ENCODE data around the gene NCF2. TPM values are rescaled to one million over a fixed set of nuclear protein-coding genes. Genes with fewer than 3 reads are reported as not detected.

Gene NCF2
- total RNA-seq, 2 donors from 2014 or later, result 5.4 to 20.5 TPM

- H3K27me3 Mint-ChIP-seq, result peaks cover 0 to 2% of the 10 kb centered on the region in 2 donors
- no peak overlapping the region for H3K4me3 Mint-ChIP-seq
- ATAC-seq, result no peak
These were observed 15.6 kb upstream of the NCF2 start for GRCh38 chr1:183605904-183606303.

GRCh38 chr1:183604815-183605214 lies 14.6 kb upstream of the NCF2 start:
- peaks cover 21 to 31% of the 10 kb centered on the region in 2 donors for H3K4me1 Mint-ChIP-seq (ENCODE audit: low read depth in 2 of 2)
- no peak for DNase-seq (ENCODE audit: low spot score)
- H3K36me3 Mint-ChIP-seq, result no peaks in the 10 kb centered on the region
- H3K9me3 Mint-ChIP-seq, result no peaks in the 10 kb centered on the region
- ATAC-seq, result no peak
- peak overlapping the region; percentile 60 for H3K4me3 Mint-ChIP-seq
- peaks cover 0 to 2% of the 10 kb centered on the region in 2 donors for H3K27me3 Mint-ChIP-seq
- H3K27ac Mint-ChIP-seq, result peak overlapping the region in 1 of 2 donors; percentile 60

More at GRCh38 chr1:183605904-183606303, 15.6 kb upstream of the NCF2 start:
- Mint-ChIP-seq H3K27ac (no peak overlapping the region), H3K36me3 (no peaks in the 10 kb centered on the region), H3K4me1 (ENCODE audit: low read depth in 2 of 2) (peaks cover 18 to 22% of the 10 kb centered on the region in 2 donors), H3K9me3 (no peaks in the 10 kb centered on the region)
- no peak for DNase-seq (ENCODE audit: low spot score)

GRCh38 chr1:183604038-183604808 lies 14.0 kb upstream of the NCF2 start:
- Mint-ChIP-seq H3K9me3 (no peaks in the 10 kb centered on the region), H3K27ac (peak overlapping the region; percentile 30 to 60), H3K4me1 (ENCODE audit: low read depth in 2 of 2) (peaks cover 27 to 34% of the 10 kb centered on the region in 2 donors), H3K36me3 (no peaks in the 10 kb centered on the region), H3K27me3 (peaks cover 0 to 2% of the 10 kb centered on the region in 2 donors), H3K4me3 (peak overlapping the region; percentile 60)
- ATAC-seq, result peak; percentile 66 to 81
- no peak for DNase-seq (ENCODE audit: low spot score)

DNA sequence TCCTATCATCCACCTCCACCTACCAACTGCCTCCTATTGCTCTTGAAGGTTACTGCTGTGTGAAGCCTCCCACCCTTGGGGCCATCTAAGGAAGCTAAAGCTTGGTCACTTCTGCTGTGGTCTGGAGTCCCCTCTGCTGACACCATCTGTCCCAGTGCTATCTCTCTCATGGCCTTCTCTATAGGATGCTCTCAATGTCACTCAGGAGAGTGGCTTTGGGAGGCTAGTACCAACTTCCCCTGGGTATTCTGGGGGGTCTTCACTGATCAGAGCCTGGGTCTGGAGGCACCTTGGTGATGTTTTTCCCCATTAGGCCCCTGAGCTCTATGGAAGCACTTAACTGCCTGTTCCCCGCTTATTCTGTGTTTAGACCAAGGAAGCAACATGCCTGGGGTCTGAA lies 12.3 kb upstream of the NCF2 start:
- Mint-ChIP-seq H3K9me3 (no peaks in the 10 kb centered on the region), H3K27me3 (peaks cover 0 to 2% of the 10 kb centered on the region in 2 donors), H3K4me3 (no peak overlapping the region), H3K4me1 (ENCODE audit: low read depth in 2 of 2) (peaks cover 41 to 47% of the 10 kb centered on the region in 2 donors), H3K36me3 (no peaks in the 10 kb centered on the region), H3K27ac (peak overlapping the region in 1 of 2 donors; percentile 32)
- DNase-seq (ENCODE audit: low spot score) (no peak), ATAC-seq (no peak)

DNA sequence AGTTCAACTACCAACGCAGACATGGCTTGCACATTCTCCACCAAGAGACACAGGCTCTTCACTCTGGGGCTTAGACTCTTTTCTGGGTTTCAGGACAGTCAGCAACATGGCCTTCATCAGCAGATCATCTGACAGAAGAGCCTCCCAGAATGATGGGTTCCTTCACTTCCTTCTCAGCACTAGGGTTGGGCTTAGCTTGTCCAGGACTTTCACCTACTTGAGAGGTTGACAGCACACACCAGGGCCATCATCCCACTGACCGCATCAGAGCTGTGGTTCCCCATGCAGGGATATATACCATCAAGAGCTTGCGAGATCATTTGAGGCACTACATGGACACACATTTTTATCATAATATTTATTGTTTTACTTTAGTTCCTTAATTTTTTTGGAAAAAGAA lies 10.4 kb upstream of the NCF2 start:
- Mint-ChIP-seq H3K36me3 (no peaks in the 10 kb centered on the region), H3K27ac (peak overlapping the region in 1 of 2 donors; percentile 55), H3K4me1 (ENCODE audit: low read depth in 2 of 2) (peaks cover 41 to 45% of the 10 kb centered on the region in 2 donors), H3K27me3 (peaks cover 0 to 2% of the 10 kb centered on the region in 2 donors), H3K9me3 (no peaks in the 10 kb centered on the region), H3K4me3 (no peak overlapping the region)
- DNase-seq (ENCODE audit: low spot score), result no peak
- no peak for ATAC-seq

DNA sequence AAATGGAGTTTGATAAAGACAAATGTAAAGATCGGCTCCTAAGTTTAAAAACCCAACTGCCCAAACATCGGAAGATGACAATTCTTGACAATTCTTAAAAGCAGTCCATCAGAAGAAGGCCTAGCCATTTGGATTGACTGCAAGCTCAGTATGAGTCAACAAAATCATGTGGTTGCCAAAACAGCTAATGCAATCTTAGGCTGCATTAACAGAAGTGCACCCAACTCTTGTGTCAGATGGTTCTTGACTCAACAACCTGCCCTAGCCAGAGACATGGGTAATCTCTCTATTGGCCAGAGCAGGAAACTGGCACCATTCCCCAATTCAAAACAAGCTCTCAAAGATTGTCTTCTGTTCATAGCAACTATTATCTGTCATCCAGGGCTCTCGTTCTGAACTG lies 9.9 kb upstream of the NCF2 start:
- peak overlapping the region in 1 of 2 donors; percentile 55 for H3K27ac Mint-ChIP-seq
- no peaks in the 10 kb centered on the region for H3K36me3 Mint-ChIP-seq
- no peaks in the 10 kb centered on the region for H3K9me3 Mint-ChIP-seq
- DNase-seq (ENCODE audit: low spot score), result no peak
- ATAC-seq, result peak; percentile 54 to 60
- H3K4me3 Mint-ChIP-seq, result no peak overlapping the region
- H3K27me3 Mint-ChIP-seq, result peaks cover 0 to 2% of the 10 kb centered on the region in 2 donors
- H3K4me1 Mint-ChIP-seq (ENCODE audit: low read depth in 2 of 2), result peaks cover 39 to 44% of the 10 kb centered on the region in 2 donors

DNA sequence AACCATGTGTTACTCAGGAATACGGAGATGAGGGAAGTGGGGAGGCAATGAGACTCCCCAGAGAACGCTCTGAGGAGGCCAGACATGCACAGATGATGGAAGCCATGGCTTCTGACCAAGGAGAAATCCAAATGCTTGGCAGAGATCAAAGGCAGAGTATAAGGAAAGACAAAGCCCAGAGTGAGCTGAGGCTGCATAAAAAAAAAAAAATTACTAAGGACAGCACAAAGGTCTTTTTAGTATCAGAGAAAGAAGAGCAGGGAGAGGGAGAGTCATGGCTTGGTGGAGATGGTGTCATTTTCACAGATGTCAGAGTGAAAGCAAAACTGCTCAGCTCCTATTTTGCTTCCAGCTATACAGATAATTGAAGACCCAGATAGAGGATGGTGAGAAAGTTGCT lies 8.1 kb upstream of the NCF2 start:
- ATAC-seq (peak; percentile 75 to 88), DNase-seq (ENCODE audit: low spot score) (no peak)
- no peaks in the 10 kb centered on the region for H3K36me3 Mint-ChIP-seq
- H3K9me3 Mint-ChIP-seq, result no peaks in the 10 kb centered on the region
- H3K27me3 Mint-ChIP-seq, result peaks cover 4 to 5% of the 10 kb centered on the region in 2 donors
- H3K4me3 Mint-ChIP-seq, result peak overlapping the region; percentile 4
- peak overlapping the region; percentile 6 to 76 for H3K27ac Mint-ChIP-seq
- H3K4me1 Mint-ChIP-seq (ENCODE audit: low read depth in 2 of 2), result peaks cover 27 to 33% of the 10 kb centered on the region in 2 donors

GRCh38 chr1:183597656-183598347 lies 7.5 kb upstream of the NCF2 start:
- Mint-ChIP-seq H3K9me3 (no peaks in the 10 kb centered on the region), H3K4me3 (peak overlapping the region; percentile 4), H3K27ac (peak overlapping the region; percentile 6 to 76), H3K36me3 (peaks cover 4% of the 10 kb centered on the region), H3K4me1 (ENCODE audit: low read depth in 2 of 2) (peaks cover 32 to 39% of the 10 kb centered on the region in 2 donors), H3K27me3 (peaks cover 10 to 11% of the 10 kb centered on the region in 2 donors)
- DNase-seq (ENCODE audit: low spot score) (no peak), ATAC-seq (no peak)

DNA sequence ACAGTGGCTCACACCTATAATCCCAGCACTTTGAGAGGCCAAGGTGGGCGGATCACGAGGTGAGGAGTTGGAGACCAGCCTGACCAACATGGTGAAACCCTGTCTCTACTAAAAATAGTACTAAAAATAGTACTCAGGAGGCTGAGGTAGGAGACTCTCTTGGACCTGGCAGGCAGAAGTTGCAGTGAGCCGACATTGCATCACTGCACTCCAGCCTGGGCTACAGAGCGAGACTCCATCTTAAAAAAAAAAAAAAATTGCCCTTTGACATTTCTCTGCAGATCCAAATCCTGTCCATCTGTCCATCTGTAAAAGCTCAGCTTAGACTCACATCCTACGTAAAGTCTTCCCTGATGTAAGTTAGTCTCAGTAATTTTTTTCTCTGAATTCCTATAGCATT lies 6.2 kb upstream of the NCF2 start:
- Mint-ChIP-seq H3K27me3 (peaks cover 11 to 13% of the 10 kb centered on the region in 2 donors), H3K9me3 (no peaks in the 10 kb centered on the region), H3K36me3 (peaks cover 4% of the 10 kb centered on the region), H3K4me1 (ENCODE audit: low read depth in 2 of 2) (peaks cover 34 to 44% of the 10 kb centered on the region in 2 donors), H3K27ac (no peak overlapping the region), H3K4me3 (no peak overlapping the region)
- no peak for DNase-seq (ENCODE audit: low spot score)
- ATAC-seq, result no peak

DNA sequence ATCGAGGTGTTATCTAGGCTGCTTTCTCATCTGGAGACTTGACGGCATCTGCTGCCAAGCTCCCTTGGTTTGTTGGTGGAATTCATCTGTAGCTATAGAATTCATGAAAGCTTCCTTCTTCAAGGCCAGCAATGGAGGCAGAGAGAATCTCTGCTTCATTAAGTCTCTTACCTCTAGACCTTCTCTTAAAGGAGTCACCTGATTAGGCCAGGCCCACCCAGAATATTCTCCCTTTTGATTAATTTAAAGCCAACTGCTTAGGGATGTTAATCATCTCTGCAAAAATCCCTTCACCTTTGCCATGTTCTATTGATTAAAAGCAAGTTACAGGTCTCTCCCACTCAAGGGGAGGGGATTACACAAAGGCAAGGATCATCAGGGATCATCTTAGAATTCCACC lies 5.3 kb upstream of the NCF2 start:
- Mint-ChIP-seq H3K4me3 (no peak overlapping the region), H3K4me1 (ENCODE audit: low read depth in 2 of 2) (peaks cover 40 to 46% of the 10 kb centered on the region in 2 donors), H3K9me3 (no peaks in the 10 kb centered on the region), H3K27ac (no peak overlapping the region), H3K27me3 (peaks cover 11 to 13% of the 10 kb centered on the region in 2 donors), H3K36me3 (peaks cover 4% of the 10 kb centered on the region)
- ATAC-seq (no peak), DNase-seq (ENCODE audit: low spot score) (no peak)

- H3K4me3 Mint-ChIP-seq, result no peak overlapping the region
- H3K9me3 Mint-ChIP-seq, result no peaks in the 10 kb centered on the region
- DNase-seq (ENCODE audit: low spot score) (no peak), ATAC-seq (no peak)
- H3K4me1 Mint-ChIP-seq (ENCODE audit: low read depth in 2 of 2), result peaks cover 33 to 44% of the 10 kb centered on the region in 2 donors
- H3K27me3 Mint-ChIP-seq, result peaks cover 11 to 13% of the 10 kb centered on the region in 2 donors
- H3K27ac Mint-ChIP-seq, result peak overlapping the region; percentile 18 to 67
- peaks cover 4% of the 10 kb centered on the region for H3K36me3 Mint-ChIP-seq
These were observed 3.1 kb upstream of the NCF2 start for GRCh38 chr1:183593356-183593755.

DNA sequence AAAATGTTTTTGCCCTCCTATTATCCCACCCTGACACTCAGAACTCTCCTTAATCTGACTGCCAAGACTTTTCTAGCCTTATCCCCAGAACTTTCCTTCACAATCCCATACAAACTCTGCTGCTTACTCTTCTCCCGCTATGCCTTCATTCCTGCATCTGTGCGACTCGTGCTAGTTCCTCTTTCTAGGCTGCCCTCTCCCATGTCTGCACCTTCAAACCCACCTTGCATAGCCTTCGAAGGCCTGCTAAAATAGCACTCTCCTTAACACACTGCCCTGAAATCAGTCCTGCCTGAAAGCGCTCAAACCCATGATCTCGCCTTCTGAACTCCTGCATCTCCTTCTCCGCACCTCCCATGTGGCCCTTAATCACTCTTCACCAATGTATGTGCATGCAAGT lies 2.5 kb upstream of the NCF2 start:
- no peak for ATAC-seq
- H3K36me3 Mint-ChIP-seq, result peaks cover 4% of the 10 kb centered on the region

DNA sequence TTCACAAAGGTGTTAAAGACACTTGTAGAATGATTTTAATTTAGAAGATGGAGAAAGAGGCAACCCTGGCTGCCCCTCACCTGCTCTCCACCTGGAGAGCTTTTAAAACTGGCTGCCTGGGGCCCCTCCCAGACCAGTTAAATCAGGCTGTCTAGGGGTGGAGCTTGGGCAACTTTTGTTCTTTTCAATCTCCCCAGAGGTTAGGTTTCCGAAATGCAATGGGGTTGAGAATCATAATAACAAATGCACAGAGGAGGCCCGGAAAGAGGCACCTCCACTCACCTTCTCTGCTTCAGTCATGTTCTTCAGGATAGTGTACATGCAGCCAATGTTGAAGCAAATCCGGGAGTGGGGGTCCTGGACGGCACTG lies 400 bp downstream of the NCF2 start:
- no peak for DNase-seq (ENCODE audit: low spot score)
- Mint-ChIP-seq H3K4me3 (peak overlapping the region; percentile 35), H3K9me3 (no peaks in the 10 kb centered on the region), H3K27me3 (peaks cover 11 to 13% of the 10 kb centered on the region in 2 donors), H3K27ac (peak overlapping the region; percentile 86 to 96), H3K36me3 (peaks cover 4% of the 10 kb centered on the region), H3K4me1 (ENCODE audit: low read depth in 2 of 2) (peaks cover 25 to 37% of the 10 kb centered on the region in 2 donors)
- ATAC-seq, result no peak

More for the DNA sequence above, 2.5 kb upstream of the NCF2 start:
- DNase-seq (ENCODE audit: low spot score), result no peak
- H3K4me1 Mint-ChIP-seq (ENCODE audit: low read depth in 2 of 2), result peaks cover 26 to 38% of the 10 kb centered on the region in 2 donors
- peaks cover 11 to 13% of the 10 kb centered on the region in 2 donors for H3K27me3 Mint-ChIP-seq
- no peaks in the 10 kb centered on the region for H3K9me3 Mint-ChIP-seq
- peak overlapping the region; percentile 18 to 67 for H3K27ac Mint-ChIP-seq
- no peak overlapping the region for H3K4me3 Mint-ChIP-seq

DNA sequence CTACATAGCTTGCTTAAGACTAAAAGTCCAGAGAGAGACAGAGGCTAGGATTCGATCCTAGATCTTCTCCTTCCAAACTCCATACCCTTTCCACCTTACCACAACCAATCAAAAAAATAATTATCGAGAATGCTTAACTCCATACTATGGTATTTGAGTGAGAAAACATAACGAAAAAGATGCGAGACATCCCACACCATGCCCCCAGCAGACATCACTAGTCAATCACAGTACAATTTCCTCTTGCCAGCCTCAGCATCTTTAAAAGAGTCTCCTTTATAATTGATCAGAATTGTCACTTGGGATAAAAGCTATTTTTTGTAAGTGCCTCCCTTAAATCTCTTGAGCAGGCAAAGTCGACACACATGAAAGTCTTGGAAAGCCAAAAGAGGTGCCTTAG lies 875 bp downstream of the NCF2 start:
- DNase-seq (ENCODE audit: low spot score), result no peak
- no peak for ATAC-seq
- peak overlapping the region; percentile 35 for H3K4me3 Mint-ChIP-seq
- peaks cover 11 to 13% of the 10 kb centered on the region in 2 donors for H3K27me3 Mint-ChIP-seq
- H3K9me3 Mint-ChIP-seq, result no peaks in the 10 kb centered on the region
- peaks cover 4% of the 10 kb centered on the region for H3K36me3 Mint-ChIP-seq
- H3K27ac Mint-ChIP-seq, result peak overlapping the region; percentile 86 to 96
- peaks cover 25 to 37% of the 10 kb centered on the region in 2 donors for H3K4me1 Mint-ChIP-seq (ENCODE audit: low read depth in 2 of 2)
